Erythroblast (primary cell): ENCODE data around the gene SUZ12.
"Not testable (repeated sequence)": the region's sequence is repeated elsewhere in the genome, so short reads cannot be mapped to it uniquely, and the experiment has no call there.

ENCODE experiments used
- GATA1 ChIP-seq: IDR thresholded peaks from 2 replicates; pipeline ENCODE4 v1.6.1; 2011; ENCODE audit warnings: low read depth, mild to moderate bottlenecking, control low read depth, low read length, moderate library complexity
- POLR2A ChIP-seq: IDR thresholded peaks from 2 replicates; pipeline ENCODE4 v1.6.1; 2011; ENCODE audit warnings: mild to moderate bottlenecking, low read length

DNA sequence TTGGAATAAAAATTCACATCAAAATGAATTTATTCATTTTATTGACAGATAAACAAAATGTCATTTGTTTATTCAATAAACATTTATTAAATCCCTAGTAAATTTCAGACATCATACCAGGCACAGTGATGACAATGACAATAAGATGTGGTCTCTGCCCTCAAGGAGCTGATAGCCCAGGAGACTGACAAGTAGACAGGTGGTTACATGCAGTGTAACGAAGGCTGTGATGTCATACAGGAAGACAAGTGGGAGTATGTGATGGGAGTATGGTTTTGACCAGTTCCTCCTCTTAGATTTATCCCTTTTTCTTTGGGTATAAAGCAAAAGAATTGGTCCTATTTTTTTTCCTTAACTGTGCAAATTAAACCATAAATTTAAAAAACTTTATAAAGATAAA lies 97.0 kb downstream of the SUZ12 start:
- not testable (repeated sequence) for TF ChIP-seq POLR2A, GATA1
